ENCODE data around the gene C1orf232.

GRCh38 chr1:26203642-26204318, 35.0 kb upstream of the C1orf232 start:
- no peak for TF ChIP-seq POLR2A (IDR thresholded peaks at IDR 0.05)
- TF ChIP-seq CTCF (IDR thresholded peaks at IDR 0.05): no peak

Measured in uterus (tissue), 2 donors.